Osteocyte (in vitro differentiated cells): Measurements from ENCODE around the gene ACOXL. TPM values are rescaled to one million over a fixed set of nuclear protein-coding genes. Genes with fewer than 3 reads are reported as not detected.

Source experiments
- DNase-seq: peaks from one replicate; pipeline ENCODE4 v3.0.0; 2021; ENCODE audit warnings: mixed read lengths; ENCODE audit not compliant: unreplicated experiment; ENCODE audit errors: extremely low spot score
- H3K27ac Mint-ChIP-seq: one replicate; pipeline ENCODE4 v1.8.0; 2021; ENCODE audit warnings: mild to moderate bottlenecking, mixed read lengths; ENCODE audit not compliant: unreplicated experiment
- H3K27me3 Mint-ChIP-seq: one replicate; pipeline ENCODE4 v1.8.0; 2021; ENCODE audit warnings: mixed read lengths; ENCODE audit not compliant: unreplicated experiment
- H3K36me3 Mint-ChIP-seq: one replicate; pipeline ENCODE4 v1.8.0; 2021; ENCODE audit warnings: mixed read lengths; ENCODE audit not compliant: unreplicated experiment
- H3K4me1 Mint-ChIP-seq: one replicate; pipeline ENCODE4 v1.8.0; 2021; ENCODE audit warnings: mixed read lengths; ENCODE audit not compliant: unreplicated experiment
- H3K4me3 Mint-ChIP-seq: one replicate; pipeline ENCODE4 v1.8.0; 2021; ENCODE audit warnings: mild to moderate bottlenecking, moderate library complexity, mixed read lengths; ENCODE audit not compliant: unreplicated experiment
- H3K9me3 Mint-ChIP-seq: one replicate; pipeline ENCODE4 v1.8.0; 2021; ENCODE audit warnings: mixed read lengths; ENCODE audit not compliant: unreplicated experiment
- total RNA-seq: library from RNA; stranded (reverse); gene quantifications from 2 replicates; pipeline ENCODE4 v1.2.1, GENCODE V29; 2021
- TF ChIP-seq, protein P1 (sequence below): fragments of 200-600 bp; sonication (generic); IDR thresholded peaks from 2 replicates; pipeline ENCODE4 v1.5.0; 2021; ENCODE audit warnings: antibody characterized with exemption, mild to moderate bottlenecking, moderate library complexity

ACOXL gene
- total RNA-seq, 1 donor from 2014 or later, result not detected

DNA sequence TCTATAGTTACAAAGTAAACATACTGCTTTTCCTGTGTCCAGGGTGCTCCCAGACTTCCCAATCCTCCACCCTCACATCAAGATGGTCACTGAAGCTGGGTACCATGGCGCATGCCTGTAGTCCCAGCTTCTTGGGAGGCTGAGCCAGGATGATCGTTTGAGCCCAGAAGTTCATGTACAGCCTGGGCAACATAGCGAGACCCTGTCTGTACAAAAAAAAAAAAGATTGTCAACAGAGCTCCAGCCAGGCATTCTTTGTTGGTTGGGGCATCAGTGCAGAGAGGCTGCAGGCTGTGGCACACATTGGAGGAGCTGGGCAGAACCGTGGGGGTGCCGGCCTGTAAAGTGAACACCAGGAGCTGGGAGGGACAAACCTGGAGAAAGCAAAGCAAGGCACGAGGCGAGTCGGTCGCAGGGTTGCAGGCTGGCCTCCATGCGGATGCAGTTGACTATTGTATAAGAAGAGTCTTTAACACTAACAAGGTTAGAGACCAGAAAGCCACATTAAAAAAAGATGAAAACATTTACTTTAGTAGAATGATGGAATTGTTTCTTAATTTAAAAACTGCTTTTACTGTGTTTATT is 51.8 kb downstream of the ACOXL start:
- H3K27ac Mint-ChIP-seq, result no peak overlapping the region
- no peaks in the 10 kb centered on the region for H3K36me3 Mint-ChIP-seq
- no peaks in the 10 kb centered on the region for H3K4me1 Mint-ChIP-seq
- H3K4me3 Mint-ChIP-seq, result no peak overlapping the region
- DNase-seq, result no peak
- no peaks in the 10 kb centered on the region for H3K9me3 Mint-ChIP-seq
- TF ChIP-seq, protein P1, sequence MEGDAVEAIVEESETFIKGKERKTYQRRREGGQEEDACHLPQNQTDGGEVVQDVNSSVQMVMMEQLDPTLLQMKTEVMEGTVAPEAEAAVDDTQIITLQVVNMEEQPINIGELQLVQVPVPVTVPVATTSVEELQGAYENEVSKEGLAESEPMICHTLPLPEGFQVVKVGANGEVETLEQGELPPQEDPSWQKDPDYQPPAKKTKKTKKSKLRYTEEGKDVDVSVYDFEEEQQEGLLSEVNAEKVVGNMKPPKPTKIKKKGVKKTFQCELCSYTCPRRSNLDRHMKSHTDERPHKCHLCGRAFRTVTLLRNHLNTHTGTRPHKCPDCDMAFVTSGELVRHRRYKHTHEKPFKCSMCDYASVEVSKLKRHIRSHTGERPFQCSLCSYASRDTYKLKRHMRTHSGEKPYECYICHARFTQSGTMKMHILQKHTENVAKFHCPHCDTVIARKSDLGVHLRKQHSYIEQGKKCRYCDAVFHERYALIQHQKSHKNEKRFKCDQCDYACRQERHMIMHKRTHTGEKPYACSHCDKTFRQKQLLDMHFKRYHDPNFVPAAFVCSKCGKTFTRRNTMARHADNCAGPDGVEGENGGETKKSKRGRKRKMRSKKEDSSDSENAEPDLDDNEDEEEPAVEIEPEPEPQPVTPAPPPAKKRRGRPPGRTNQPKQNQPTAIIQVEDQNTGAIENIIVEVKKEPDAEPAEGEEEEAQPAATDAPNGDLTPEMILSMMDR, result no peak
- H3K27me3 Mint-ChIP-seq, result peaks cover 74% of the 10 kb centered on the region

DNA sequence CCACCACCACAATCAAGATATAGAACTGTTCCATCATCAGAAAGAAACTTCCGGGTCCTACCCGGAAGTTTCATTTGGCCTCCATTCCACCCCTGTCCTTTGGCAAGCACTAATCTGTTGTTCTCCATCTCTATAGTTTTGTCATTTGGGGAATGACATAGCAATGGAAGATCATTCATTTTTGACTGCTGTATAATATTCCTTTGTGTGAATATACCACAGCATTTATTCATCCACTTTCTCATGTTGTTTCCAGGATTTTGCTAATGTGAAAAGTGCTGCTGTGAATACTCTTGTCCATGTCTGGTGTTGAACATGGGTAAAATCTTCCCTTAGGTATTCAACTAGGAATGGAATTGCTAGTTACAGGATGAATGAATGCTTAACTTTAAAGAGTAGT is 53.1 kb downstream of the ACOXL start:
- H3K4me1 Mint-ChIP-seq, result no peaks in the 10 kb centered on the region
- TF ChIP-seq, protein P1, result no peak
- no peaks in the 10 kb centered on the region for H3K9me3 Mint-ChIP-seq
- peaks cover 75% of the 10 kb centered on the region for H3K27me3 Mint-ChIP-seq
- H3K27ac Mint-ChIP-seq, result no peak overlapping the region
- no peaks in the 10 kb centered on the region for H3K36me3 Mint-ChIP-seq
- no peak overlapping the region for H3K4me3 Mint-ChIP-seq
- no peak for DNase-seq

DNA sequence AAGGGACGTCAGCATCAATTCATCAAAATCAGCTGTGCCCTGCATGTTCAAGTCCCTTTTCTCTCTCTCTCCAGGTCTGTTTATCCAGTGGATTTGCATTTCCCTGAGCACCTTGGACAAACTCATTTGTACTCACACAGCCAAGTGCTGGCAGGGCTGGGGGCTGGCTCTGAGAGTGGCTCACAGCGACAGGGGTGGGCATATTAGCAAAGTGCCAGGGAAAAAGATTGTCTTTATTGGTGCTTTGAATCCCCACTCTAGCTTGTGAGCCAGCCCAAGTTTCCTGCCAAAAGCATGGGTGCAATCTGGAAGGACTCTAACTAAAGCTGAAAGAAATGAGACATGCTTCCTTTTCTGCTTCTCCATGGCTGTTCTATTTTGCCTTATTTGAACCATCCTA is 56.6 kb downstream of the ACOXL start:
- H3K27me3 Mint-ChIP-seq, result peaks cover 82% of the 10 kb centered on the region

DNA sequence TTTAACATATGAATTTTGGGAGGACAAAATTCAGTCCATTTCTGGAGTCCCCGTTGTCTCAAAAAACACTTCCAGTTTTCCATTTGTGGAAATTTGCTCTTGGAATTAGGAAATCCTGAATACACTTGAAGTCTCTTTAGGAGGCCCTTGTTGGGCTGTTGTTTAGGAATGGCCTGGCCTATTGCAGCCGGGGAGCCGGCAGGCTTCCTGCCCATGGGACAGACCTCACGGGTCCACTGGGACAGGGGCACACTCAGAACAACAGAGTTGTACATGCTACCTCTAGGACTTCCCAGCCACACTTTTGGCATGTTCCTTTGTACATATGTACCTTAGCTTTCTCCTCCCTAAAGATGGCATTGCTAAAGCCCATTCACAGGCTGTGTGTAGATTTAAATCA is 57.3 kb downstream of the ACOXL start:
- Mint-ChIP-seq H3K27me3 (peaks cover 86% of the 10 kb centered on the region), H3K9me3 (no peaks in the 10 kb centered on the region), H3K4me1 (no peaks in the 10 kb centered on the region), H3K36me3 (no peaks in the 10 kb centered on the region), H3K4me3 (no peak overlapping the region), H3K27ac (no peak overlapping the region)
- TF ChIP-seq, protein P1, result no peak
- DNase-seq, result peak; percentile 53

More for the DNA sequence above, 56.6 kb downstream of the ACOXL start:
- peak; percentile 59 for DNase-seq
- H3K4me3 Mint-ChIP-seq, result no peak overlapping the region
- no peaks in the 10 kb centered on the region for H3K9me3 Mint-ChIP-seq
- TF ChIP-seq, protein P1, result no peak
- H3K36me3 Mint-ChIP-seq, result no peaks in the 10 kb centered on the region
- no peaks in the 10 kb centered on the region for H3K4me1 Mint-ChIP-seq
- no peak overlapping the region for H3K27ac Mint-ChIP-seq

DNA sequence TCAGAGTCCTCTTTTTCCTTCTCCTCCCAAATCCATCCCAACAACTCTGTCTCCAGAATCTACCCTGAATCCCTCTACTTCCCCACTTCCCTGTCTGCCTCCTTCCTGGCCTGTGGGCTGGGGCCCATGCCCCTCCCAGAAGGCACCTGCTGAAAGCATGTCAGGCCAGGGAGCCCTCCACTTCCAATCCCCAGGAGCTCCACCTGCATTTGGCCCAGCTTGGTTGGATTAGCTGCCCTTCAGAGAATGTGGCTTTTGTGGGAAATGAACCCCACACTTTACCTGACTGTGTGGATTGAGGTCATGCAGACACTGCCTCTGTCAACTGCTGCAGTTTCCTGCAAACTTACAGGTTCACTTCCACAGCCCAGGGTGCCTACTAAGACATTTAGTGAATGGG is 58.5 kb downstream of the ACOXL start:
- Mint-ChIP-seq H3K27ac (no peak overlapping the region), H3K27me3 (peaks cover 90% of the 10 kb centered on the region), H3K36me3 (no peaks in the 10 kb centered on the region), H3K9me3 (no peaks in the 10 kb centered on the region), H3K4me3 (no peak overlapping the region), H3K4me1 (no peaks in the 10 kb centered on the region)
- DNase-seq, result no peak
- TF ChIP-seq, protein P1, result no peak
